BE2C (cell line): ENCODE measurements around the gene PET117.
"Not testable (repeated sequence)": the region's sequence is repeated elsewhere in the genome, so short reads cannot be mapped to it uniquely, and the experiment has no call there.

ENCODE experiments used
- DNase-seq: peaks from one replicate; pipeline ENCODE4 v3.0.0-alpha.2; 2020
- H3K27me3 ChIP-seq: fragments of 250-450 bp; sonication (Bioruptor Pico); 2 replicates; pipeline ENCODE4 v1.5.1; 2020; ENCODE audit warnings: mild to moderate bottlenecking
- H3K36me3 ChIP-seq: fragments of 250-450 bp; sonication (Bioruptor Pico); 2 replicates; pipeline ENCODE4 v1.5.1; 2020; ENCODE audit warnings: mild to moderate bottlenecking
- H3K4me1 ChIP-seq: fragments of 250-450 bp; sonication (Bioruptor Pico); 2 replicates; pipeline ENCODE4 v1.5.1; 2020
- H3K4me3 ChIP-seq: 2 replicates; pipeline ENCODE4 v1.5.1; 2011; ENCODE audit warnings: low read depth, low read length
- H3K9me3 ChIP-seq: fragments of 250-450 bp; sonication (Bioruptor Pico); 2 replicates; pipeline ENCODE4 v1.5.1; 2020
- CTCF ChIP-seq: IDR thresholded peaks from 2 replicates; pipeline ENCODE4 v1.5.1; 2012; ENCODE audit warnings: mild to moderate bottlenecking, low read depth, low read length

PET117 gene

GRCh38 chr20:18093388-18093787 lies 44.3 kb upstream of the PET117 start:
- peaks cover 35% of the 10 kb centered on the region for H3K27me3 ChIP-seq
- no peaks in the 10 kb centered on the region for H3K36me3 ChIP-seq
- H3K4me1 ChIP-seq: no peaks in the 10 kb centered on the region
- no peak for TF ChIP-seq CTCF
- H3K4me3 ChIP-seq: no peak overlapping the region
- DNase-seq: no peak
- no peaks in the 10 kb centered on the region for H3K9me3 ChIP-seq

- no peak for DNase-seq
- Histone ChIP-seq H3K4me1 (no peaks in the 10 kb centered on the region), H3K9me3 (no peaks in the 10 kb centered on the region), H3K4me3 (no peak overlapping the region), H3K36me3 (no peaks in the 10 kb centered on the region), H3K27me3 (peaks cover 35% of the 10 kb centered on the region)
- TF ChIP-seq CTCF: no peak
Observed at GRCh38 chr20:18094191-18094590, 43.5 kb upstream of the PET117 start.

GRCh38 chr20:18100569-18100968 lies 37.1 kb upstream of the PET117 start:
- not testable (repeated sequence) for H3K36me3 ChIP-seq, H3K27me3 ChIP-seq, DNase-seq, H3K9me3 ChIP-seq, H3K4me1 ChIP-seq, H3K4me3 ChIP-seq

GRCh38 chr20:18101125-18101810 lies 36.4 kb upstream of the PET117 start:
- no peak for DNase-seq
- Histone ChIP-seq H3K4me1 (no peaks in the 10 kb centered on the region), H3K4me3 (no peak overlapping the region), H3K27me3 (peaks cover 5% of the 10 kb centered on the region; the same call in 1 of the 2 replicates), H3K9me3 (no peaks in the 10 kb centered on the region), H3K36me3 (no peaks in the 10 kb centered on the region)
- TF ChIP-seq CTCF: no peak

- no peak for TF ChIP-seq CTCF
- H3K9me3 ChIP-seq: no peaks in the 10 kb centered on the region
- H3K4me1 ChIP-seq: no peaks in the 10 kb centered on the region
- H3K36me3 ChIP-seq: no peaks in the 10 kb centered on the region
- peaks cover 5% of the 10 kb centered on the region; the same call in 1 of the 2 replicates for H3K27me3 ChIP-seq
- DNase-seq: no peak
- no peak overlapping the region for H3K4me3 ChIP-seq
Observed at GRCh38 chr20:18103497-18103896, 34.2 kb upstream of the PET117 start.

- Histone ChIP-seq H3K4me1 (no peaks in the 10 kb centered on the region), H3K27me3 (peaks cover 7% of the 10 kb centered on the region), H3K9me3 (no peaks in the 10 kb centered on the region), H3K36me3 (no peaks in the 10 kb centered on the region), H3K4me3 (no peak overlapping the region)
- no peak for TF ChIP-seq CTCF
- no peak for DNase-seq
Observed at GRCh38 chr20:18108326-18108725, 29.3 kb upstream of the PET117 start.

GRCh38 chr20:18128574-18128973 lies 9.1 kb upstream of the PET117 start:
- not testable (repeated sequence) for H3K27me3 ChIP-seq, H3K4me3 ChIP-seq, H3K36me3 ChIP-seq, H3K9me3 ChIP-seq, H3K4me1 ChIP-seq, DNase-seq
